HG02759 (cell line): ENCODE data around the gene TMEM176A.

Experiments used
- ATAC-seq: cut with Tn5 transposase; IDR thresholded peaks from one replicate; pipeline ENCODE4 v1.9.1; 2021; ENCODE audit warnings: mild to moderate bottlenecking, moderate library complexity; ENCODE audit not compliant: unreplicated experiment

The TMEM176A gene

GRCh38 chr7:150846291-150847115 lies 45.9 kb downstream of the TMEM176A start:
- no peak for ATAC-seq

DNA sequence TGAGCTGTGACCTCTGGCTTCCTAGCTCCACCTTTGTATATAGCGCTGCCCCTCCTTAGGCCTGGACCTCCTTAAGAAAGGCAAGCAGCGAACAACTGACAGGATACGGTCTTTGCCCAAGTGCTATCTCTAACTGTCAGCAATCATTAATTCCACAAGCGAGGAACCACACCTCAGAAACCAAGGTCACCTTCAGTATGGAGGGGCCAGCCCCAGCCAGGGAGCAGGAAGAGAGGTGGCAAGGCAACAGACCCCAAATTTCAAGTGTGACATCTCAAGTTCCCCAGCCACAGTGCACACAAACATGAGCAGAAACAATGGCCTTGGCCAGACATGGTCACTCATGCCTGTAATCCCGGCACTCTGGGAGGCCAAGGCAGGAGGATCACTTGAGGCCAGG lies 47.0 kb downstream of the TMEM176A start:
- ATAC-seq = no peak

- no peak for ATAC-seq
These were observed 47.5 kb downstream of the TMEM176A start for GRCh38 chr7:150848111-150848510.

DNA sequence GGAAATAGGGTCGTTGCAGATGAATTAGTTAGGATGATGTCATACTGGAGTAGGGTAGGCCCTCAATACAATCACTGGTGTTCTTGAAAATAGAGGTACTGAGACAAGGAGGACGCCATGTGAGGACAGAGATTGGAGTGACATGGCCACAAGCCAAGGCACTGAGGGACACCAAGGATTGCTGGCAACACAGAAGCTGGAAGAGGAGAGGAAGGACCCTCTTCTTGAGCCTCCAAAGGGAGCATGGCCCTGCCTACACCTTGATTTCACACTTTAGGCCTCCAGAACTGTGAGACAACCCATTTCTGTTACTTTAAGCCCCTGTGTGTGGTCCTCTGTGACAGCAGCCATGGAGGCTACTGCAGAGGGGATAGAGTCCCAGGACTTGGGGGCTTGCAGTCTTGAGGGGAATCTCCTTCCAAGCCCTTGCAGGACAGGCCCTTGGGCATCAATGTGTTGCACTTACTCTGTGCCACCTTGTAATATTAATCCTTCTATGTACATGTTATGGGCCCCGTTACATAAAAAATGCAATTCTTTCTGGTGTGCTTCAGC lies 48.1 kb downstream of the TMEM176A start:
- ATAC-seq = no peak

DNA sequence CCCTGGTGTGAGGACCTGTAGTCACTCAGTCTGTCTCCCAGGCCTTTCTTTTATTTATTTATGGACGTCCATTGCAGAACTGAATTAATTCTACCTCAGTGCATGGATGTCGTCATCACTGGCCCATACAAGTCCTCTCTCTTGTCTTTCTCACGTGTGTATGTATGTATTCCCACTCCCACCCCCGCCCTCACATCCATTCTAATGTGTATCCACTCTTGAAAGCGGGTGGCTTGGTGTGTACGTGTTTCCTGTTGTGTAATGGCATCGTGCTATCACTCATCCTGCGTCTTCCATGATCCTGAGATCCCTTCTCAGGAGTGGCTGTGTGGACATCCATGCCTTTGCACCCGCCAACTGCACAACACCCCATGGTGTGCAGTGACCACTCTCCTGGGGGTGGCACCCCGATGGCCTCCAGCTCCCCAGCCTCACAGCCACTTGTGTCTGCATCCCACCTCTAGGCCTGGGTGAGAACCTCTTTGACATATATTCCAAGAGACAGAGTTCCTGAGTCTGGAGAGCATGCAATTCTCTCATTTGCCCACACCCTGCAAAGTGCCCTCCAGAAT lies 48.7 kb downstream of the TMEM176A start:
- ATAC-seq = no peak

GRCh38 chr7:150850273-150850672 lies 49.7 kb downstream of the TMEM176A start:
- no peak for ATAC-seq

DNA sequence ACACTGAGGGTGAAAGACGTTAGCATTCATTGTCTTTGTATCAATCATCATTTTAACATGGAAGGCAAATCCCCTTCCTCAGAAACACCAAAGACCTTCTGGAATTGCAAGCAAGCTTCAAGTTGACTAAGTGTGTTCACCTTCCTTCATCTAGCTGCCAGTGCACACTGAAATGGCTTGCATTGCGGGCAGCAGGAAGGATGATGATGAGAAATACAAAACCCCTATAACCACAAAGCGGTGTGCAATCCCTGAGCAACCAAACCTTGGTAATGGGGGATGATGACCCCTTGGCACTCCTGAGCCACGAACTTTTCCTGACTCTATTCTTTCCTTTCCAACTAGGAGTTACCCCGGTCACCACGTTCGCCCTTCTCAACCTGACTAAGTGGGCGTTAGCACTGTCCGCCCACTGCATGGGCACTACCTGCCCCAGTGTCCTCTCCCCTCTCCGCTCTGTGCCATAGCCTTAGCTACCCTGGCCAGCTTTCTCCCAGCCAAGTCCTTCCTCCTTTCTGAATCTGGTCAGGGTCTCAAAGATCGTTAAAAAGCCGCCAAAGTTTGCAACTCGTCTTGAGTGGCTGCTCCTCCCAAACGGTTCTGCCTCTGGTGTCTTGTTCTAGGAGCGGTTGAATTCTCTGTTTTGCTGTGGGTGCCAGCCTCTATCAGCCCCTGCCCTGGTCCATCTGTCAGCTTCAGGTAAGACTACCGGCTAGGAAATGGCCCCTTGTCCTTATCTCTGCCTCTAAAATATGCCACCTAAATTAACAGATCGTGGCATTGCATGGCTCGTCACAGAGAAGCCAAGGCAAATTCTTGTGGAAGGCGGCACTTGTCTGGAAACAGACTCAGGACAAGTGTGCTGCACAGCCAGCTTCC lies 51.2 kb downstream of the TMEM176A start:
- ATAC-seq = no peak

DNA sequence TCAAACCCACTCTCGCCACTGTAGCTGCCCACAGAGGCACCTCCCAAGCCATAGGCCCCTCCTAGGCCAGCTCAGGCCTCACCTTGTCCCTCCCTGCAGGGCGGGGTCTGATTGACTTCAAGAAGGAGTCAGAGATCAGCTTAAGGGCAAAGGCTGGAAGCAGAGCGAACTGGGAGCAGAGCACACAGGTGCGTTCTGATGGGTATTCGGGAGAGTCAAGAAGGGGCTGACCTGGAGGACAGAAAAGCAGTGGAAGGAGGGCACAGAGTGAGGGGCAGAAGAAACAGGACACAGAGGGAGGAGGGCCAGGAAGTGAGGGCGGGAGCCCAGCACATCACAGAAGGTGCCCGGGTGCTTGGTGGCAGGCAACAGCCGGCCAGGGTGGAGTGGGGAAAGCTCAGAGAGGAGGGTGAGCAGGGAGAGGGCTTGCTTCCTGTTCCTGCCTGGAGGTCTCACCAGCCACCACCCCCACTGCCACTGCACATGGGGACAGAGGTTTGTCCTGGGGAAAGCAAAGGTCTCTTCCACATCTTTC lies 51.9 kb downstream of the TMEM176A start, which contains the start of gene AOC1:
Gene AOC1 (plus strand): TSS at position 147 of the 535 bp plus-strand sequence. CDS start 3,954 bp downstream, outside the sequence.
- no peak for ATAC-seq

DNA sequence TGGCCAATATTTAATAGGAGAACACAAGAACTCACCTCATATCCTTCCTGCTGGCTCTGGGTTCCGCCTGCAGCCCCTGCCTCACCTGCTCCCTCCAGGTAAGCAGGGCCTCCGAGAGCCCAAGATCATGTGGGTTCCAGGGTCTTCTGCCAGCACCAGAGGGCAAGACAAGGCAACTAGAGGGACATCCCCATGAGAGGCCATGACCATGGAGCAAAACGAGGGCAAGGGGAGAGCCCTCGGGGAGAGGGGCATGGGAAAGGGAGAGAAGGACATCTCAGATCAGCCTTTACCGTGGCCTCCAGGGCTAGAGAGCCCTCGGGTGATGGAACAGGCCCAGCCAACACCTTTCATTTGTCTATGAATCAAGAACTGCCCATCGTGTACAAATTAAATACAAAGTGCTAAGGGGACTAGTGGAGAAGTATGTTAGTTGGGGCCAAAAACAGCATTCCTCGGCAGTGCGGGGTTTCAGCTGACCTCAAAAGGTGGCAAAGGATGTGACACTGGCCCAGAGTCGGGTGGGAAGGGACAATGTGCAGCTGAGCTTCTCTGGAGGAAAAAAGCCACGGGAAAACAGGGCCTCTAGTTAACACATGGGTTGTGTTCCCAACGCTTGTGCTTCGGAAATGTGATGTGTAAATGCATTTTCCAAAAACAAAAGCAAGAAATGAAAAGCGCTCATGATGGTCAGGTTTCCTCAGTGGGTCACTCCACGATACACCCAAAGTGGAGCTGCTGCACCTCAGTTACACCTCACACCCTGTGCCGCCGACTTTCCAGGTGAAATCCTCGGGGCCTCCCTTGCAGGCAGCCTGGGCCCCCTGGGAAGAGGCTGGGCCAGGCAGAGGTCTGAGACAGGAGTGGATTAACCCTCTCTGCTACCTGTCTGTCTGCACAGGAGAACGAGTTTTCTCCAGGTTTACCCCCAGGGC lies 53.8 kb downstream of the TMEM176A start:
- ATAC-seq = no peak
